Kidney epithelial cell (primary cell): ENCODE data around the gene DAP. TPM values are rescaled to one million over a fixed set of nuclear protein-coding genes. Genes with fewer than 3 reads are reported as not detected.

Experiments used
- DNase-seq: peaks from one replicate; pipeline ENCODE4 v3.0.0-alpha.2; 2010; ENCODE audit warnings: low read depth
- H3K27me3 ChIP-seq: 2 replicates; pipeline ENCODE4 v1.6.0; 2011; ENCODE audit warnings: low read length; ENCODE audit not compliant: control insufficient read depth, insufficient read depth
- H3K36me3 ChIP-seq: 2 replicates; pipeline ENCODE4 v1.5.1; 2011; ENCODE audit warnings: low read length; ENCODE audit not compliant: control insufficient read depth, insufficient read depth
- H3K4me3 ChIP-seq: 2 replicates; pipeline ENCODE4 v1.5.1; 2011; ENCODE audit warnings: low read depth, mild to moderate bottlenecking, control low read depth, low read length
- CTCF ChIP-seq: IDR thresholded peaks from 2 replicates; pipeline ENCODE4 v1.5.1; 2011; ENCODE audit warnings: mild to moderate bottlenecking, moderate library complexity, low read length, control low read depth, inconsistent platforms; ENCODE audit not compliant: insufficient read depth, poor library complexity, severe bottlenecking
- total RNA-seq: library from RNA; depleted of rRNA; stranded (reverse); fragments of >200 nt; gene quantifications from 2 replicates; pipeline ENCODE4 v1.2.3, GENCODE V29; 2015

The DAP gene
- total RNA-seq, 1 donor from 2014 or later: 77.7 TPM

- Histone ChIP-seq H3K36me3 (peaks cover 1% of the 10 kb centered on the region), H3K4me3 (no peak overlapping the region)
Measured at GRCh38 chr5:10729320-10730042, 31.6 kb downstream of the DAP start.

DNA sequence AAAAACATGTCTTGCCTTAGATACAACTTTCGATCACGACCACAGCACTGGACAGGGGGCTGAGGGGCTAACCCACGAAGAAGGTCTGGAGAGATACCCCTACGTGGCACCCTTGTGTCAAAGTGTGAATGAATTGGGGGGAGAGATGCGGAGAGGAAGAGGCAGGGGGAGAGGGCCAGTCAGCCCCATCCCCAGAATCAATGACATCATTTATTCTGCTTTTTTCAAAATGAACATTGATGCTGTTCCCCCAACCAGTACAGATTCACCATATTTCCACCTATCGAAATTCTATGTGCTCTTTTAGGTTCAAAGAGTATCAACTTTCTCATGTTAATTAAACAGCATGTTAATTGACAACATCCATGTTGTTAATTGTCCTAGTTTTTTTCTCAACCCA, 32.4 kb downstream of the DAP start:
- H3K27me3 ChIP-seq: no peaks in the 10 kb centered on the region
- H3K4me3 ChIP-seq: no peak overlapping the region
- H3K36me3 ChIP-seq: peaks cover 1% of the 10 kb centered on the region
- TF ChIP-seq CTCF: no peak
- DNase-seq: no peak

More at GRCh38 chr5:10729320-10730042, 31.6 kb downstream of the DAP start:
- TF ChIP-seq CTCF: no peak
- no peak for DNase-seq
- no peaks in the 10 kb centered on the region for H3K27me3 ChIP-seq

- Histone ChIP-seq H3K4me3 (no peak overlapping the region), H3K27me3 (no peaks in the 10 kb centered on the region), H3K36me3 (peaks cover 1% of the 10 kb centered on the region)
- TF ChIP-seq CTCF: no peak
- DNase-seq: no peak
Measured at GRCh38 chr5:10727861-10728260, 33.2 kb downstream of the DAP start.

DNA sequence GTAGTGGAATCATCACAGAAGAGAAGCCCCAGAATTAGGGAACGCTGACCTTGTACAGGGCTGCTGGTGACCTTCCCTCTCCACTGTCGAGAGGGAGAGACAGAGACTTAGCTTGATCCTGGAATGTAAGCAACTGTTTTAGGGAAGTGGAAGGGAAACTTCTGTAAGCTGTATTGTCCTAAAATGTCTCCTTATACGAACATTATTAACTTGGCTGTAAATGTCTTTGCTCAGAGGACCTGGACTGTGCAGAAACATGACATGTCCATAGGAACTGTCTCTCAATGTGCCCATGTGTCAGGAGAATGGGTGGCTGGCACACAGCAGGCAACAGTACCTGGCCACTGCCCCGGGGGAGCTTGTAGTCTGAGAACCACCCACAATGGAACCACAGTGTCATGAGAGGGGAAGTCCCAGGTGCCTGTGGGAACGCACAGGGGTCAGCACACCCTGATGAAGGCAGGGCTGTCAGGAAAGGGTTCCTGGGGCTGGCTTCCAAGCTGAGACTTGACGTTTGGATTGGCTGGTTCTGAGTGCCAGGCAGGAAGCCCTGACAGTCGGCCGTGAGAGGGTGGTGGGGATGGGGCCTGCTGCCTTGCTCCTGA, 34.0 kb downstream of the DAP start:
- H3K36me3 ChIP-seq: peaks cover 1% of the 10 kb centered on the region
- no peak for DNase-seq
- no peak for TF ChIP-seq CTCF
- no peaks in the 10 kb centered on the region for H3K27me3 ChIP-seq
- H3K4me3 ChIP-seq: no peak overlapping the region

GRCh38 chr5:10726179-10726912, 34.7 kb downstream of the DAP start:
- Histone ChIP-seq H3K36me3 (peaks cover 1% of the 10 kb centered on the region), H3K4me3 (no peak overlapping the region), H3K27me3 (no peaks in the 10 kb centered on the region)
- no peak for TF ChIP-seq CTCF
- DNase-seq: no peak
